B cell (primary cell): ENCODE data around the gene RGPD6.
"Not testable (repeated sequence)": the region's sequence is repeated elsewhere in the genome, so short reads cannot be mapped to it uniquely, and the experiment has no call there.

Experiments used
- CTCF ChIP-seq: fragments of 200-600 bp; IDR thresholded peaks from one replicate; pipeline ENCODE4 v1.8.0; 2022; ENCODE audit warnings: antibody characterized with exemption, mild to moderate bottlenecking
- EZH2 ChIP-seq: IDR thresholded peaks from 2 replicates; pipeline ENCODE4 v1.6.1; 2012; ENCODE audit warnings: borderline replicate concordance, low read depth, mild to moderate bottlenecking, moderate library complexity, low read length; ENCODE audit not compliant: insufficient read depth, poor library complexity, severe bottlenecking

DNA sequence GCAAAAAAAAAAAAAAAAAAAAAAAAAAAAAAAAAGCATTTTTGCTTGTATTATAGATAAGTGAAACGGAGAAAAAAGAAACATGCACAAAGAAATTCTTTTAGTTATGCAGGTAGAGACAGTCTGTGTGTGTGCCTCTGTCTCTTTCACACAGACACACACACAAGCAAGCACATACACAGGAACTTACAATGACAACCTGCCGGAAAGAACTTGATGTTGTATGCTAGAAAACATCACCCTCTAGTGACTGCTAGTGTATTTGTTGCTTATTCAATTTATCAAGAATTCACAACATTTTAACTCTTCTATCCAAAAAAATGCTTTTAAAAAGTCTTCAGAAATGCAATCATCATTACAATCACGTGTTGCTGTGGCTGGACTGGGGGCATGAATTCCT, 95.8 kb downstream of the RGPD6 start:
- not testable (repeated sequence) for TF ChIP-seq CTCF, EZH2
